Liver (tissue), 3 donors: ENCODE results near the gene TTC9C.

Experiments used
- ATF3 ChIP-seq: IDR thresholded peaks from 2 replicates; pipeline ENCODE4 v1.6.1; 2016; ENCODE audit warnings: antibody characterized with exemption
- CTCF ChIP-seq: fragments of 150-350 bp; IDR thresholded peaks from 2 replicates; pipeline ENCODE4 v1.5.1; 2017; ENCODE audit warnings: improper control_type of control experiment, low read depth, low read length; ENCODE audit not compliant: missing input control
- FOXA1 ChIP-seq: IDR thresholded peaks from 2 replicates; pipeline ENCODE4 v1.6.1; 2016; ENCODE audit warnings: antibody characterized with exemption
- GABPA ChIP-seq, 2 donors: IDR thresholded peaks in 1 of 2; conservative IDR thresholded peaks in 1 of 2; 2 replicates each; pipeline ENCODE4 v1.6.1; 2016; ENCODE audit warnings: antibody characterized with exemption in 2 of 2, mild to moderate bottlenecking in 1 of 2, moderate library complexity in 1 of 2
- MAX ChIP-seq: IDR thresholded peaks from 2 replicates; pipeline ENCODE4 v1.6.1; 2016; ENCODE audit warnings: antibody characterized with exemption
- RAD21 ChIP-seq, 2 donors: IDR thresholded peaks; 2 replicates each; pipeline ENCODE4 v1.6.1; 2016; ENCODE audit warnings: antibody characterized with exemption in 2 of 2, mild to moderate bottlenecking in 2 of 2
- REST ChIP-seq: IDR thresholded peaks from 2 replicates; pipeline ENCODE4 v1.6.1; 2016; ENCODE audit warnings: antibody characterized with exemption, mild to moderate bottlenecking
- RXRA ChIP-seq, 2 donors: IDR thresholded peaks; 2 replicates each; pipeline ENCODE4 v1.6.1; 2017 to 2018; ENCODE audit warnings: antibody characterized with exemption in 2 of 2, mild to moderate bottlenecking in 1 of 2
- SP1 ChIP-seq: IDR thresholded peaks from 2 replicates; pipeline ENCODE4 v1.6.1; 2018; ENCODE audit warnings: antibody characterized with exemption, mild to moderate bottlenecking
- TAF1 ChIP-seq: conservative IDR thresholded peaks from 2 replicates; pipeline ENCODE4 v1.6.1; 2016; ENCODE audit warnings: antibody characterized with exemption, mild to moderate bottlenecking
- YY1 ChIP-seq: IDR thresholded peaks from 2 replicates; pipeline ENCODE4 v1.6.1; 2016; ENCODE audit warnings: antibody characterized with exemption, mild to moderate bottlenecking
- ZBTB33 ChIP-seq: IDR thresholded peaks from 2 replicates; pipeline ENCODE4 v1.6.1; 2016; ENCODE audit warnings: antibody characterized with exemption
- donor health status: healthy.
- donor health status: healthy.

GRCh38 chr11:62694455-62695167 is 33.7 kb upstream of the TTC9C start:
- TF ChIP-seq ZBTB33 (no peak), CTCF (peak; percentile 70), MAX (no peak), ATF3 (no peak), RAD21 (IDR thresholded peaks at IDR 0.05) (peak; percentile 80 to 88), RXRA (IDR thresholded peaks at IDR 0.05) (peak; percentile 12 to 37), REST (no peak), YY1 (no peak), FOXA1 (no peak), GABPA (IDR thresholded peaks at IDR 0.05 in 1 of 2, conservative IDR thresholded peaks at IDR 0.05 in 1 of 2) (peak in 1 of 2 donors; percentile 30), TAF1 (no peak), SP1 (no peak)
